Activated T-helper 1 cell treated with anti-CD3 and anti-CD28 coated beads, Interleukin-12 subunit alpha, Interleukin-12 subunit beta, Interleukin-2, Interleukin-4 antibody, amounts not matched to agents 30 ng/mL and 10 ng/mL and 1 ng/mL, durations not matched to agents 14 hours and 24 hours and 36 hours (primary cell): ENCODE measurements around the gene BRMS1L. TPM values are rescaled to one million over a fixed set of nuclear protein-coding genes. Genes with fewer than 3 reads are reported as not detected.
"Not testable (repeated sequence)": the region's sequence is repeated elsewhere in the genome, so short reads cannot be mapped to it uniquely, and the experiment has no call there.

ENCODE experiments used
- DNase-seq: peaks from one replicate; pipeline ENCODE4 v3.0.0; 2021; ENCODE audit warnings: low spot score
- H3K27ac Mint-ChIP-seq: one replicate; pipeline ENCODE4 v1.8.0; 2021; ENCODE audit warnings: mild to moderate bottlenecking, mixed read lengths
- H3K27me3 Mint-ChIP-seq: one replicate; pipeline ENCODE4 v1.8.0; 2022; ENCODE audit warnings: mild to moderate bottlenecking, moderate library complexity, mixed read lengths; ENCODE audit not compliant: insufficient read depth
- H3K36me3 Mint-ChIP-seq: one replicate; pipeline ENCODE4 v1.8.0; 2021; ENCODE audit warnings: low read depth, mixed read lengths
- H3K4me1 Mint-ChIP-seq: one replicate; pipeline ENCODE4 v1.8.0; 2021; ENCODE audit warnings: low read depth, mixed read lengths
- H3K4me3 Mint-ChIP-seq: one replicate; pipeline ENCODE4 v1.8.0; 2021; ENCODE audit warnings: mild to moderate bottlenecking, moderate library complexity, mixed read lengths
- H3K9me3 Mint-ChIP-seq: one replicate; pipeline ENCODE4 v1.8.0; 2021; ENCODE audit warnings: mixed read lengths
- intact Hi-C: fragments of 100-400 bp; cut with micrococcal nuclease; formaldehyde crosslinking; loops from one replicate; pipeline ENCODE4 v1.15.1; 2024
- total RNA-seq: library from RNA; stranded (reverse); gene quantifications from 2 replicates; pipeline ENCODE4 v1.2.3, GENCODE V29; 2022

The BRMS1L gene
- total RNA-seq, 1 donor from 2014 or later: 9.1 TPM

DNA sequence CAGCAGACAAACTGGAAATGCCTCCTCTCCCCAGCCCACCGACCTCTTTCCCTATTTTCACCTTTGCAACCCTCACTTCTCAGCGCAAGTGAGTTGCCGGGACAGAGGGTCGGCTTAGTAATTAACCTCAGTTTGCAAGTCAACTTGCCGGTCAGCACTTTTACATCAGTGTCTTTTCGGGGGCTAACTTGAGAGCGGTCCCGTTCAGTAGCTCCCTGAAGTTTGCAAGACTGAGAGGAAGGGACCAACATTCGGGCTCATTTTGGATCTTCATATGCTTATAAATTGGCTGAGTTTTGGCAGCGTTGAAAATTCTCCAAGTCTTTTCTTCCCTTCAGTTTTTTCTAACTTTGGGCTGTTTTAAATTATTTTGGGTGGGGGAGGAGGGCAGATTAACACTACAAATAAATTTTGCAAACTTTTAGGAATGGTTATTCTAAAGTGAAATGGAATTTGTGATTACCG lies 846 bp downstream of the BRMS1L start:
- no peaks in the 10 kb centered on the region for H3K9me3 Mint-ChIP-seq
- H3K36me3 Mint-ChIP-seq: peaks cover 7% of the 10 kb centered on the region
- intact Hi-C loops: loop anchor here (1.0 to 10.0 kb wide), 12 partner anchors 18 to 1365 kb away; partner anchors contain the start of genes BAZ1A, EAPP, FAM177A1 and INSM2
- peak overlapping the region; percentile 88 for H3K4me3 Mint-ChIP-seq
- peaks cover 16% of the 10 kb centered on the region for H3K4me1 Mint-ChIP-seq
- peak overlapping the region; percentile 20 for H3K27ac Mint-ChIP-seq
- peaks cover 4% of the 10 kb centered on the region for H3K27me3 Mint-ChIP-seq
- no peak for DNase-seq

GRCh38 chr14:35827678-35828472 lies 1.7 kb downstream of the BRMS1L start:
- peaks cover 7% of the 10 kb centered on the region for H3K36me3 Mint-ChIP-seq
- peak overlapping the region; percentile 88 for H3K4me3 Mint-ChIP-seq
- no peak overlapping the region for H3K27ac Mint-ChIP-seq
- H3K9me3 Mint-ChIP-seq: no peaks in the 10 kb centered on the region
- no peak for DNase-seq
- H3K27me3 Mint-ChIP-seq: peaks cover 4% of the 10 kb centered on the region
- peaks cover 16% of the 10 kb centered on the region for H3K4me1 Mint-ChIP-seq
- intact Hi-C loops: loop anchor here (2.0 to 10.0 kb wide), 8 partner anchors 86 to 1366 kb away; partner anchors contain the start of genes BAZ1A, EAPP, FAM177A1 and PSMA6

DNA sequence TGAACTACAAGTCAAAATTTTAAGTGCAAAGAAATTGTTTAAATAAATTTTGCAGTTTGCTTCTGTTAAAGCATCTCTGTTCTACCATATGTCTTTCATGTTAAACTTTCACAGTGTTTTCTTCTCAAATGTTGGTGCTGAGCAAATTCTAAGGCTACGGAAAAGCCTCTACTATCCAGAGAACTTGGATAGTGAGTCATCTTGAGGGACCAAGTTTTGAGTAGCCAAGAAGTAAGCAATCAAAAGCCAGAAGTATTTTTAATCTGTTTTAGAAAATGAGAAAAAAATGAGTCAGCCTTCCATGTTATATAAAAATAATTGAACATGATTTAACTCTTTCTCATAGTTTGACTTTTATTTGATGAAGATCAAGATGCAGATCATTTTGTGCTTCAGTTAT lies 3.3 kb downstream of the BRMS1L start:
- no peak overlapping the region for H3K27ac Mint-ChIP-seq
- H3K36me3 Mint-ChIP-seq: peaks cover 7% of the 10 kb centered on the region
- peaks cover 2% of the 10 kb centered on the region for H3K27me3 Mint-ChIP-seq
- intact Hi-C loops: loop anchor here (5.0 to 10.0 kb wide), 7 partner anchors 87 to 1367 kb away; partner anchors contain the start of genes BAZ1A, EAPP, FAM177A1 and PSMA6
- H3K9me3 Mint-ChIP-seq: no peaks in the 10 kb centered on the region
- peaks cover 16% of the 10 kb centered on the region for H3K4me1 Mint-ChIP-seq
- H3K4me3 Mint-ChIP-seq: no peak overlapping the region
- DNase-seq: no peak

- peaks cover 16% of the 10 kb centered on the region for H3K9me3 Mint-ChIP-seq
Observed at GRCh38 chr14:35835208-35835982, 9.3 kb downstream of the BRMS1L start.

DNA sequence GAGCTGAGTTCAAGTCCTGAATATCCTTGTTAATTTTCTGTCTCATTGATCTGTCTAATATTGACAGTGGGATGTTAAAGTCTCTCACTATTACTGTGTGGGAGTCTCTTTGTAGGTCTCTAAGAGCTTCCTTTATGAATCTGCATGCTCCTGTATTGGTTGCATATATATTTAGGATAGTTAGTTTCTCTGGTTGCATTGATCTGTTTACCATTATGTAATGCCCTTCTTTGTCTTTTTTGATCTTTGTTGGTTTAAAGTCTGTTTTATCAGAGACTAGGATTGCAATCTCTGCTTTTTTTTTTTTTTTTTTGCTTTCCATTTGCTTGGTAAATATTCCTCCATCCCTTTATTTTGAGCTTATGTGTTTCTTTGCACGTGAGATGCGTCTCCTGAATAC lies 15.6 kb downstream of the BRMS1L start:
- Mint-ChIP-seq H3K36me3 (peaks cover 66% of the 10 kb centered on the region), H3K9me3 (peaks cover 41% of the 10 kb centered on the region)
- H3K4me3 Mint-ChIP-seq, intact Hi-C loops, H3K4me1 Mint-ChIP-seq, H3K27me3 Mint-ChIP-seq, DNase-seq, H3K27ac Mint-ChIP-seq: not testable (repeated sequence)

More at GRCh38 chr14:35835208-35835982, 9.3 kb downstream of the BRMS1L start:
- Mint-ChIP-seq H3K27ac (no peak overlapping the region), H3K4me3 (no peak overlapping the region), H3K4me1 (no peaks in the 10 kb centered on the region), H3K36me3 (peaks cover 36% of the 10 kb centered on the region), H3K27me3 (no peaks in the 10 kb centered on the region)
- intact Hi-C loops: no loop called here
- no peak for DNase-seq

- H3K4me1 Mint-ChIP-seq, H3K27ac Mint-ChIP-seq, H3K27me3 Mint-ChIP-seq, H3K4me3 Mint-ChIP-seq, intact Hi-C loops, DNase-seq: not testable (repeated sequence)
- peaks cover 41% of the 10 kb centered on the region for H3K9me3 Mint-ChIP-seq
- peaks cover 65% of the 10 kb centered on the region for H3K36me3 Mint-ChIP-seq
Observed at GRCh38 chr14:35842245-35842644, 16.1 kb downstream of the BRMS1L start.

GRCh38 chr14:35844494-35844893 lies 18.4 kb downstream of the BRMS1L start:
- peaks cover 34% of the 10 kb centered on the region for H3K9me3 Mint-ChIP-seq
- peaks cover 4% of the 10 kb centered on the region for H3K4me1 Mint-ChIP-seq
- no peak for DNase-seq
- H3K4me3 Mint-ChIP-seq: no peak overlapping the region
- intact Hi-C loops: no loop called here
- H3K36me3 Mint-ChIP-seq: peaks cover 54% of the 10 kb centered on the region
- no peak overlapping the region for H3K27ac Mint-ChIP-seq
- H3K27me3 Mint-ChIP-seq: no peaks in the 10 kb centered on the region

- intact Hi-C loops: no loop called here
- Mint-ChIP-seq H3K36me3 (peaks cover 34% of the 10 kb centered on the region), H3K9me3 (peaks cover 14% of the 10 kb centered on the region), H3K27ac (no peak overlapping the region), H3K27me3 (no peaks in the 10 kb centered on the region), H3K4me3 (no peak overlapping the region), H3K4me1 (peaks cover 4% of the 10 kb centered on the region)
- DNase-seq: no peak
Observed at GRCh38 chr14:35847636-35848035, 21.5 kb downstream of the BRMS1L start.

DNA sequence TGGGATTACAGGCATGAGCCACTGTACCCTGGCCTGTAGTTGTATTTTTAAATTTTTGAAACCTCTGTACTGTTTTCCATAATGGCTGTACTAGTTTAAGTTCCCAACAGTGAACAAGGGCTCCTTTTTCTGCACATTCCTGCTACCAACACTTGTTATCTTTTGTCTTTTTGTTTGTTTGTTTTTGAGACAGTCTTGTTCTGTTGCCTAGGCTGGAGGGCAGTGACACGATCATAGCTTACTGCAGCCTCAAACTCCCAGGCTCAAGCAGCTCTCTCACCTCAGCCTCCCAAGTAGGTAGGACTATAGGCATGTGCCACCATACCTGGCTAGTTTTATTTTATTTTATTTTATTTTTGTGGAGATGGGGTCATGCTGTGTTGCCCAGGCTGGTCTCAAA lies 23.0 kb downstream of the BRMS1L start:
- intact Hi-C loops: no loop called here
- no peak overlapping the region for H3K27ac Mint-ChIP-seq
- no peak for DNase-seq
- H3K36me3 Mint-ChIP-seq: peaks cover 20% of the 10 kb centered on the region
- H3K27me3 Mint-ChIP-seq: no peaks in the 10 kb centered on the region
- peaks cover 6% of the 10 kb centered on the region for H3K9me3 Mint-ChIP-seq
- H3K4me1 Mint-ChIP-seq: peaks cover 4% of the 10 kb centered on the region
- H3K4me3 Mint-ChIP-seq: no peak overlapping the region

- no peaks in the 10 kb centered on the region for H3K4me1 Mint-ChIP-seq
- no peaks in the 10 kb centered on the region for H3K27me3 Mint-ChIP-seq
- H3K27ac Mint-ChIP-seq: no peak overlapping the region
- DNase-seq: no peak
- intact Hi-C loops: no loop called here
- H3K4me3 Mint-ChIP-seq: no peak overlapping the region
- H3K9me3 Mint-ChIP-seq: peaks cover 6% of the 10 kb centered on the region
- H3K36me3 Mint-ChIP-seq: peaks cover 14% of the 10 kb centered on the region
Observed at GRCh38 chr14:35851823-35852222, 25.7 kb downstream of the BRMS1L start.

DNA sequence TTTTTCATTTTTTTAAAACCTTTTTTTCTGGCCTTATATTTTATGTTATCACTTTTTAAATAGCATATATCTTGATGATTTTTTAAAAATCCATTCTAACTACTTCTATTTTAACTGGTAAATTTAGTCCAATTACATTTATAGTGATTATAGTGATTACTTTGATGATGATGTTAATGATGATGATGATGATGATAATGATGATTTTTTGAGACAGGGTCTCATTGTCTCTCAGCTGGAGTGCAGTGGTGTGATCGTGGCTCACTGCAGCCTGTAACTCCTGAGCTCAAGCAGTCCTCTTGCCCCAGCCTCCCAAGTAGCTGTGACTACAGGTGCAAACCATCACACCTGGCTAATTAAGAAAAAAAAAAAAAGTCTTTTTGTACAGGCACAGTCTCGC lies 27.1 kb downstream of the BRMS1L start:
- Mint-ChIP-seq H3K36me3 (peaks cover 14% of the 10 kb centered on the region), H3K27ac (no peak overlapping the region), H3K9me3 (peaks cover 6% of the 10 kb centered on the region), H3K4me3 (no peak overlapping the region), H3K4me1 (no peaks in the 10 kb centered on the region), H3K27me3 (no peaks in the 10 kb centered on the region)
- no peak for DNase-seq
- intact Hi-C loops: no loop called here

DNA sequence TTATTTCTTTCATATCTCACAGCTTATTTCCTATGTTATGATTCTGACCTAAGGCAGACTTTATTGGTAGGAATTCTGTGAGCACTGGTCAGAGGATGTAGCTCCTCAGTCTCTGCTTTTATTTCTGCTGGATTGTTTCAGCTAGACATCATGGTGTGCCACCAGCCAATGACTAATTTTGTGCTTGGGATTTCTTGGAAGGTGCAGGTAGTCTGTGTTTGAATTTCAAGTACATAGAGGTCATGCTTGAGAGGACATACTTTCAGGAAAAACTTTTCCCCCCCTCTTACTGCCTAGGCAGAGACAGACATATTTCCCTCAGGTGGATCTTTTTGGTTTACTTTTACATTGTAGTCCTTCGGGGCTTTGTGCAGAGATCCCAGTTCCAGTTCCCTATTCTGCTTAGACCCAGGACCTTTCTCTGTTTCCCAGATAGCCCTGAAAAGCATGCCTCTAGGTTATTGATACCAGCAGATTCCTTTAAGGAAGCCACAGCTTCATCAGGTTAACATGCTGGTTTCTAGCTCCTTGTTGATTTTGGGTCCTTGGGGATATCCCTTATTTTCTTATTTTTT lies 28.6 kb downstream of the BRMS1L start:
- DNase-seq: no peak
- Mint-ChIP-seq H3K4me1 (no peaks in the 10 kb centered on the region), H3K27me3 (no peaks in the 10 kb centered on the region), H3K27ac (no peak overlapping the region), H3K4me3 (no peak overlapping the region), H3K36me3 (peaks cover 14% of the 10 kb centered on the region), H3K9me3 (peaks cover 6% of the 10 kb centered on the region)
- intact Hi-C loops: no loop called here
